Ishikawa (cell line): ENCODE data around the gene NFE2L1.

Experiments used
- RAD21 ChIP-seq: IDR thresholded peaks from 2 replicates; pipeline ENCODE4 v1.6.1; 2012; ENCODE audit warnings: low read depth
- REST ChIP-seq: IDR thresholded peaks from 2 replicates; pipeline ENCODE4 v1.6.1; 2012; ENCODE audit warnings: low read depth, mild to moderate bottlenecking
- USF1 ChIP-seq: IDR thresholded peaks from 2 replicates; pipeline ENCODE4 v1.6.1; 2012

- no peak for TF ChIP-seq USF1
- TF ChIP-seq RAD21 = no peak
- TF ChIP-seq REST = no peak
These were observed 1.9 kb upstream of the NFE2L1 start for GRCh38 chr17:48046296-48046695.
